AG09319 (cell line): ENCODE data around the gene PLCH1.

Source experiments
- DNase-seq: peaks from one replicate; pipeline ENCODE4 v3.0.0-alpha.2; 2010; ENCODE audit warnings: low read depth; ENCODE audit errors: extremely low read depth
- TF ChIP-seq, protein P1 (sequence below): IDR thresholded peaks from 2 replicates; pipeline ENCODE4 v1.5.1; 2011; ENCODE audit warnings: low read depth, mild to moderate bottlenecking, inconsistent platforms, low read length, moderate library complexity

PLCH1 gene

DNA sequence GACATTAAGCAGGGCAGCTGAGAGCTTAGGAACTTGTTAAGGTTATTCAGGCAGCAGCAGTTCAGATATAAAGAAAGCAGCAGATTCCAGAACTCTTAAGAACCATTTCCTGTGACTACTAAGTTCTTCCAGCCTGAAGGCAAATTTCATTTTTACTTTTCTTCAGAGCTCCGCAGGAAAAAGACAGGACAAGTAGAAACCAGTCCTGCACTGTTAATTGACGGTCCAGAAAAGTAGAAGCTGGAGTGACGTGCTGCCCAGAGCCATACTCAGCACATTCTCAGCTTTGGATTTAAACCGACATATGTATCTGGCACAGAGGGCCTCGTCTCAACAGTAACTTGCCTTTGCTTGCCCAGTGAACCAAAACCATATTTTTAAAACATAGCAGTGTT, 232.0 kb downstream of the PLCH1 start:
- TF ChIP-seq, protein P1, sequence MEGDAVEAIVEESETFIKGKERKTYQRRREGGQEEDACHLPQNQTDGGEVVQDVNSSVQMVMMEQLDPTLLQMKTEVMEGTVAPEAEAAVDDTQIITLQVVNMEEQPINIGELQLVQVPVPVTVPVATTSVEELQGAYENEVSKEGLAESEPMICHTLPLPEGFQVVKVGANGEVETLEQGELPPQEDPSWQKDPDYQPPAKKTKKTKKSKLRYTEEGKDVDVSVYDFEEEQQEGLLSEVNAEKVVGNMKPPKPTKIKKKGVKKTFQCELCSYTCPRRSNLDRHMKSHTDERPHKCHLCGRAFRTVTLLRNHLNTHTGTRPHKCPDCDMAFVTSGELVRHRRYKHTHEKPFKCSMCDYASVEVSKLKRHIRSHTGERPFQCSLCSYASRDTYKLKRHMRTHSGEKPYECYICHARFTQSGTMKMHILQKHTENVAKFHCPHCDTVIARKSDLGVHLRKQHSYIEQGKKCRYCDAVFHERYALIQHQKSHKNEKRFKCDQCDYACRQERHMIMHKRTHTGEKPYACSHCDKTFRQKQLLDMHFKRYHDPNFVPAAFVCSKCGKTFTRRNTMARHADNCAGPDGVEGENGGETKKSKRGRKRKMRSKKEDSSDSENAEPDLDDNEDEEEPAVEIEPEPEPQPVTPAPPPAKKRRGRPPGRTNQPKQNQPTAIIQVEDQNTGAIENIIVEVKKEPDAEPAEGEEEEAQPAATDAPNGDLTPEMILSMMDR = no peak
- DNase-seq = no peak

DNA sequence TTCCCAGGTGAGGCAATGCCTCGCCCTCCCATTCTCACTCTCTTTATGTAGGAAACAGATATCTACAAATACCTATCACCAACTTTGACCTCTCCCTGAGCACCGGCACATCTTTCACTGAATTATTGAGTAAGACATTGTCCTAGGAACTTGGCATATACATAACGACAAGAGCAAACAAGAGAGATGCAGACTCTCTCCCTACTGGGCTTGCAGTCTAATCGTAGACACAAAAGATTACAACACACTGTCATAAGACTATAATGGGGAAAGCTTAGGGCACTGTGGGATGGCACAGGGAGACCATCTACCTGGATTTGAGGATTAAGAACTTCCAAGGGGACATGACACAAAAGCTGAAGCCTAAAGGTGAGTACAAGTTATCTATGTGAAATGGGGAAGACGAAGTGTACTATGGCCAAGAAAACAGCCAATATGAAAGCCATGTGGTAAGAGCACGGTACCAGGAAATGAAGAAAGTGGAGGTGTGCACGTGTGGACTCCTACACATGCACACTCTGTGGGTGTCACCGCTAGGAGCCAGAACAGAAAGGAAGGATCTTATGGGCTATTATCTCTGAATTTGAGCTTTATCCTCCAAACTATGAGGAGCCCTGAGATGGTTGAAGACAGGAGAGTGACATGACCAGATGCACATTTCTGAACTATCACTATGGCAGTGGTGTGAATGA, 232.6 kb downstream of the PLCH1 start:
- TF ChIP-seq, protein P1 = no peak
- no peak for DNase-seq

DNA sequence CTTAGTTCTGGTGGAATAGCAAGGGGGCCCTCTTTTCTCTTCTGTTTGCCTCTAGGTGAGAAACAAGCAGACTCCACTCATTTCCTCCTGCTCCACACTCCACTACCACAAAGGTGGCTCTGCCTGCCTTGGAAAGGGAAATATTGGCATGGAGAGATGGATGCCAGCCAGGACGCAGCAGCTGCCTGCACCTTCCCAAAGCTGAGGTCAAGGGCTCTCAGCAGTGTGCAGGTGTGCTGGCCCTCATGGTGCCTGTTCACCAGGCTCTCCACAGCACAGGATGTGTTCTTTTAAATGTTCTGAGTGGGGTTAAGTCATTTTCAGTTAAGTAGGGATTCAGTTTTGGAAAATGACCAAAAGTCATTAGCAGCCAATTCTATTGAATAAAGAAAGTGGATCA, 240.2 kb downstream of the PLCH1 start:
- no peak for DNase-seq
- TF ChIP-seq, protein P1 = no peak

DNA sequence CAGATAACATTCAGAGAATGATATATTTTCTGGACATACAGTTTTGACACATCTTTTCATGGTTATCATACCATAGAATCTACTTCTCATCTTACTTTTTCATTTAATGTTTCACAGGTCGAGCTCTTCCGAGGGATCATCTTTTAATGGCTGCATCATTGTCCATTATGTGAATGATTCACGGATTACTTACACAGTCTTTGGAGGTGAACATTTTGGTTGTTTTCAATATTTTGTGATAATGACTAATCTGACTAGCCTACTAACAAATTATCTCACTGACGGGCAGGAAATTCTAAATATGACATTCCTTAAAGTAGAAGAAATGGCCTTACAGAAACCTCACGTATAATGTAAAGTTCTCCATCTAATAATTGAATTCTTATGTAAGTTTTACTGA, 242.2 kb downstream of the PLCH1 start:
- no peak for DNase-seq

DNA sequence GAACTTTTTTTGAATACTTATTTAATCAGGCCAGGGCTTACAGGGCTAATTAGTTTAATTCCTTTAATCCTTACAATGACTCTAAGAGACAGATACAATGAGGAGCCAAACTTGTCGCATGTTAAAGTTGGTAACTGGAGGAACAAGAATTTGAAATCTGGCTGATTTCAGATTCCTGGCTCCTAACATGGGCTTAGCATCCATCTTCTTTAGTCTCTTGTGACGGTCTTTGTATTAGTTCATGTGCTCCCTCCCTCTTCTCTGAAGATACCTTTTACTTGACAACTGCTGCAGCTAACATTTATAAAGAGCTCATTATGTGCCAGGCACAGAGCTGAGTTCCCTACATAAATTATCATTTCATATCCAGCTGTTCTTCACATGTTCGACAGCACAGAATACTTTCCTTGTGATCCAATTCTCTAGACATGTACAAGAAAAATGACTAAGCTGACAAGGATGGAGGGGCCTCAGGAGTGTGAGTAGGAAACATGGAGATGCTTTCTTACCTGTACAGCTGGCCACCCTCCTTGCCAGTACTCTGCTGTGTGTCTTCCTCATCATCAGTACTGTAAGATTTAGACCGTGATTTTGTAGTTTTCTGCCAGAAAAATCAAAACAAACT, 244.6 kb downstream of the PLCH1 start:
- TF ChIP-seq, protein P1 = no peak
- DNase-seq = no peak

More for the DNA sequence above, 242.2 kb downstream of the PLCH1 start:
- TF ChIP-seq, protein P1 = no peak

DNA sequence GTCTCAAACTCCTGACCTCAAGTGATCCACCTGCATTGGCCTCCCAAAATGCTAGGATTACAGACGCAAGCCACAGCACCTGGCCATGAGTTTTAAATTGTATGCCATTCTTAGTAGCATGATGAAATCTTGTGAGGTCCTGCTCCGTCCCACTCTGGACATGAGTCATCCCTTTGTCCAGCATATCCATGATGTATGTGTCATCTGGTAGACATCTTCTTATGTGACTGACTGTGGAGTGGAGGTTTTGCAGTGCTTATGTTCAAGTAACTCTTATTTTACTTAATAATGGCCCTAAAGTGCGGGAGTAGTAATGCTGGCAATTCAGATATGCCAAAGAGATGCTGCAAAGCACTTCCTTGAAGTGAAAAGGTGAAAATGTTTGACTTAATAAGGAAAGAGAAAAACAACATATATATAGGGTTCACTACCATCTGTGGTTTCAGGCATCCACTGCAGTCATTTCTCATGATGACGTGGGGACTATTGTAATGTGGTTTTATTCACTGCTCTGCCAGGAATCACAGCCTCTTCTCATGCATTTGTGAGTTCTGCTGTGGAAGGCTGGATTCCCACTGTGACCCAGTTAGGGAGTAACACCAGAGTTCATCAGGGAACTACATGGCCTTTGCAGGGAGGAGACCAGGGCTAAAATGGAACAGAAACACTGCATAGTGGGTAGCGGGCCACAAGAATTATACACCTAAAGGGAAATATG, 246.8 kb downstream of the PLCH1 start:
- TF ChIP-seq, protein P1 = no peak
- DNase-seq = peak; percentile 46

DNA sequence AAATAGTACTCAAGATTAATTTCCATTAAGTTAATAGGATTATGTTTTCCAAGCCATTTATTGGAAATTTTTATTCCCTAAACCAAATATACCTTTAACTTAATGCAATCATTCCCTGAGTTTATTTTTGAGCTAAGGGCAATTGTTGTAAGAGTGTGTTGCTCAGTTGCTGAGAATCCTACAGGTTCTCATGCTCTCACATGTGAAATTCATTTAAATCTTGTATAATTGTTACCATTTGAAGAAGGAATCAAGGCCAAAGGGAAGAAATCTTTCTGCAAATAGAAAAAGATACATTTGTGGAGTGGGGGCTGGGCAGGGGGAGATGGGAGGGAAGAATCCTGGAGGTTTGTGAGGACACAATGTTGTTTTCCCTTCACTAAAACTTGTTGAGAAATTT, 248.7 kb downstream of the PLCH1 start:
- TF ChIP-seq, protein P1 = no peak
- DNase-seq = peak; percentile 11
